HT-29 (cell line): ENCODE results near the gene DGCR2. TPM values are rescaled to one million over a fixed set of nuclear protein-coding genes. Genes with fewer than 3 reads are reported as not detected.
"Not testable (repeated sequence)": the region's sequence is repeated elsewhere in the genome, so short reads cannot be mapped to it uniquely, and the experiment has no call there.

Experiments used
- DNase-seq: peaks from one replicate; pipeline ENCODE4 v3.0.0-alpha.2; 2015; ENCODE audit warnings: low spot score
- total RNA-seq: library from RNA; depleted of rRNA; stranded (reverse); fragments of >200 nt; shearing (Covaris generic); gene quantifications from 2 replicates; pipeline ENCODE4 v1.2.3, GENCODE V29; 2014

Gene DGCR2
- total RNA-seq, 1 experiment from 2014 or later: 114 TPM

- no peak for DNase-seq
Observed at GRCh38 chr22:19011075-19011474, 111.1 kb downstream of the DGCR2 start.

- no peak for DNase-seq
Observed at GRCh38 chr22:19005905-19006304, 116.3 kb downstream of the DGCR2 start.

- DNase-seq: no peak
Observed at GRCh38 chr22:19004471-19004870, 117.7 kb downstream of the DGCR2 start.

GRCh38 chr22:19003508-19003907, 118.7 kb downstream of the DGCR2 start:
- no peak for DNase-seq

- no peak for DNase-seq
Observed at GRCh38 chr22:19002684-19003038, 119.6 kb downstream of the DGCR2 start.

- DNase-seq: no peak
Observed at GRCh38 chr22:19001204-19001603, 121.0 kb downstream of the DGCR2 start.

- not testable (repeated sequence) for DNase-seq
Observed at GRCh38 chr22:19000106-19000505, 122.1 kb downstream of the DGCR2 start.

- DNase-seq: no peak
Observed at GRCh38 chr22:18999416-18999815, 122.8 kb downstream of the DGCR2 start.

- no peak for DNase-seq
Observed at GRCh38 chr22:18999008-18999407, 123.2 kb downstream of the DGCR2 start.

GRCh38 chr22:18997925-18998315, 124.3 kb downstream of the DGCR2 start:
- no peak for DNase-seq

- no peak for DNase-seq
Observed at GRCh38 chr22:18997306-18997924, 124.8 kb downstream of the DGCR2 start.

- no peak for DNase-seq
Observed at GRCh38 chr22:18996376-18996900, 125.8 kb downstream of the DGCR2 start.

- no peak for DNase-seq
Observed at GRCh38 chr22:18995327-18995711, 126.9 kb downstream of the DGCR2 start.

GRCh38 chr22:18994701-18995326, 127.4 kb downstream of the DGCR2 start:
- no peak for DNase-seq

GRCh38 chr22:18994056-18994455, 128.2 kb downstream of the DGCR2 start:
- no peak for DNase-seq

GRCh38 chr22:18992543-18993198, 129.5 kb downstream of the DGCR2 start:
- DNase-seq: no peak

GRCh38 chr22:18991821-18992442, 130.3 kb downstream of the DGCR2 start:
- DNase-seq: no peak

- no peak for DNase-seq
Observed at GRCh38 chr22:18991138-18991432, 131.1 kb downstream of the DGCR2 start.

- no peak for DNase-seq
Observed at GRCh38 chr22:18990355-18991137, 131.7 kb downstream of the DGCR2 start.

- DNase-seq: no peak
Observed at GRCh38 chr22:18988958-18989357, 133.3 kb downstream of the DGCR2 start.

GRCh38 chr22:18987765-18988164, 134.4 kb downstream of the DGCR2 start:
- DNase-seq: no peak

- not testable (repeated sequence) for DNase-seq
Observed at GRCh38 chr22:18987114-18987513, 135.1 kb downstream of the DGCR2 start.
